A549 treated with AZD9567 at 1 μM for 4 hours (cell line): ENCODE data around the gene FOXO1. TPM values are rescaled to one million over a fixed set of nuclear protein-coding genes. Genes with fewer than 3 reads are reported as not detected.

ENCODE experiments used
- total RNA-seq: library from RNA; stranded (reverse); fragments of 200-300 nt; extraction: Qiagen RNA extraction; gene quantifications from 5 replicates; pipeline ENCODE4 v1.2.3, GENCODE V29; 2022; ENCODE audit not compliant: insufficient read depth

The FOXO1 gene
- total RNA-seq = 5.5 to 7.9 TPM (median 7.6 TPM) in 5 replicates

GRCh38 chr13:40666045-40666932 lies at the start of gene FOXO1:
TSS of gene FOXO1 (minus strand) at chr13:40666641. CDS start at chr13:40666212, 429 bp downstream.

Other genes starting within 250 kb of the FOXO1 start
- 12.3 to 20.1 TPM (median 14.1 TPM) in 5 replicates for gene MRPS31, start 104.5 kb upstream of the FOXO1 start, total RNA-seq
- gene SLC25A15, start 123.0 kb upstream of the FOXO1 start, total RNA-seq = 15.4 to 28.2 TPM (median 18.0 TPM) in 5 replicates